Body of pancreas (tissue), 4 donors: ENCODE data around the gene SORCS2.

ENCODE experiments used
- CTCF ChIP-seq, 7 experiments: fragments of 450-650 bp in 4 of 7; fragments of 200-600 bp in 3 of 7; sonication (generic) in 3 of 7; IDR thresholded peaks; one replicate each; pipeline ENCODE4 v1.5.1; 2016 to 2019; ENCODE audit warnings: antibody characterized with exemption in 7 of 7
- POLR2A ChIP-seq, 3 donors: fragments of 450-650 bp; IDR thresholded peaks; one replicate each; pipeline ENCODE4 v1.6.1; 2016; ENCODE audit warnings: antibody characterized with exemption in 3 of 3, mild to moderate bottlenecking in 2 of 3

GRCh38 chr4:7712021-7712671 lies 519.8 kb downstream of the SORCS2 start:
- TF ChIP-seq CTCF (IDR thresholded peaks at IDR 0.05) = no peak
- TF ChIP-seq POLR2A (IDR thresholded peaks at IDR 0.05) = no peak
